ENCODE data around the gene RASL12. TPM values are rescaled to one million over a fixed set of nuclear protein-coding genes. Genes with fewer than 3 reads are reported as not detected.

The RASL12 gene
- total RNA-seq, 2 donors from 2014 or later: 27.2 TPM

DNA sequence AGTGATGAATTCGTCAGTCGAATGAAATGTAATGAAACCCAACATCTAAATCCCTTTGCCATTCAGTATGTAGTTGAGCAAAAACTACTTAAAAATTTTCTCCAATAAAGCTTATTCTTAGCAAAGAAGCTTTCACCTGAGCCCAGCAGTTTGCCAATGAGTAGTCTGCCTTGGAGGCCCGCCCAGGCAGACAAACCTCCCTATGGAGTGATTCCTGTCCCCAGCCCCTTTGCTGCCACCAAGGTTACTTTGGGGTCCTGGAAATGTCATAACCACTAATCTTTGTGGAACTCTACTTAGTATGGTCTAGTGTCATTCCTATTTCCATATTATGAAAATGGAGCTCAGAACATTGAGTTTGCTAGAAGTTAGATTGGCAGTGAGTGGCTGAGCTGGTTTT lies 35.1 kb upstream of the RASL12 start:
- Mint-ChIP-seq H3K27ac (no peak overlapping the region), H3K4me1 (peaks cover 4% of the 10 kb centered on the region), H3K9me3 (no peaks in the 10 kb centered on the region), H3K4me3 (peak overlapping the region; percentile 50), H3K27me3 (ENCODE audit: insufficient read depth) (peaks cover 3% of the 10 kb centered on the region), H3K36me3 (ENCODE audit: low read depth) (peaks cover 28% of the 10 kb centered on the region)
- no peak overlapping the region for H3K4me3 ChIP-seq (ENCODE audit: low read length)
- H3K36me3 ChIP-seq (ENCODE audit: control insufficient read depth, insufficient read depth, low read length): peaks cover 40% of the 10 kb centered on the region
- H3K27me3 ChIP-seq (ENCODE audit: control insufficient read depth, insufficient read depth, low read length, poor library complexity, severe bottlenecking): no peaks in the 10 kb centered on the region
- H3K9ac ChIP-seq (ENCODE audit: extremely low read depth, low read length, poor library complexity, severe bottlenecking): no peak overlapping the region
- 92 to 100% methylated on average over 3 of the region's 3 CpGs for WGBS, 2 experiments (ENCODE audit: insufficient coverage in 1 of 2, insufficient read length in 1 of 2)
- H3K4me1 ChIP-seq (ENCODE audit: control insufficient read depth, insufficient read depth, low read length): no peaks in the 10 kb centered on the region
- no peak overlapping the region for H3K27ac ChIP-seq (ENCODE audit: low read depth, low read length)
- H3K9me3 ChIP-seq (ENCODE audit: control insufficient read depth, low read length): no peaks in the 10 kb centered on the region
- TF ChIP-seq CTCF (conservative IDR thresholded peaks at IDR 0.05): no peak
- DNase-seq: peak; percentile 36

- Mint-ChIP-seq H3K27me3 (ENCODE audit: insufficient read depth) (peaks cover 3% of the 10 kb centered on the region), H3K9me3 (no peaks in the 10 kb centered on the region), H3K4me1 (peaks cover 4% of the 10 kb centered on the region), H3K27ac (peak overlapping the region; percentile 84), H3K4me3 (peak overlapping the region; percentile 50), H3K36me3 (ENCODE audit: low read depth) (peaks cover 29% of the 10 kb centered on the region)
- WGBS, 2 experiments (ENCODE audit: insufficient coverage in 1 of 2, insufficient read length in 1 of 2): 68 to 71% methylated on average over 24 to 75 of the region's 75 CpGs
- no peak overlapping the region for H3K4me3 ChIP-seq (ENCODE audit: low read length)
- peaks cover 40% of the 10 kb centered on the region for H3K36me3 ChIP-seq (ENCODE audit: control insufficient read depth, insufficient read depth, low read length)
- peak; percentile 24 for TF ChIP-seq CTCF (conservative IDR thresholded peaks at IDR 0.05)
- H3K9me3 ChIP-seq (ENCODE audit: control insufficient read depth, low read length): no peaks in the 10 kb centered on the region
- H3K27ac ChIP-seq (ENCODE audit: low read depth, low read length): no peak overlapping the region
- H3K4me1 ChIP-seq (ENCODE audit: control insufficient read depth, insufficient read depth, low read length): no peaks in the 10 kb centered on the region
- DNase-seq: peak; percentile 87
- no peaks in the 10 kb centered on the region for H3K27me3 ChIP-seq (ENCODE audit: control insufficient read depth, insufficient read depth, low read length, poor library complexity, severe bottlenecking)
- H3K9ac ChIP-seq (ENCODE audit: extremely low read depth, low read length, poor library complexity, severe bottlenecking): no peak overlapping the region
Observed at GRCh38 chr15:65101891-65102708, 34.3 kb upstream of the RASL12 start.

DNA sequence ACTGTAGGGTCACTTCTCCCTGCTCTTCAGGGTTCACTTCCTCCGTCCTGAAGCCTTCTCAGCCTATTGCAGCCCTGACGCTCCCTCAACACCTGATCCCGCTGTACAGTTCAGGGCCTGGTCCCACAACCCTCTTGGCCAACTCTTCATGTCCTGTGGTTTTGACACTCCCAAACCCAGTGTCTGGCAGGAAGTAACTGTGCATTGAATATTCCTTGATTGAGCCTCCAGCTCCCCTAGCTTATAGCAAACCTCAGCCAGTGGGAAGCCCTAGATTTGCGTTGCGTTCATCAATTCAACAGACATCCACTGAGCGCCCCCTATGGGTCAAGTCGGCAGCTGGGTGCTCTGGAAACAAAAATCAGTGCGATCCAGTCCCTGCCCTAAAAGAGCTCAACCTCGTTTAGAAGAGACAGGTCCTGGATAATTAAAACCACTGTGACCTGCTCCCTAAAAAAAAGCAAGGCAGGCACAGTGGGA lies 33.7 kb upstream of the RASL12 start:
- Mint-ChIP-seq H3K27ac (peak overlapping the region; percentile 84), H3K36me3 (ENCODE audit: low read depth) (peaks cover 29% of the 10 kb centered on the region), H3K27me3 (ENCODE audit: insufficient read depth) (peaks cover 3% of the 10 kb centered on the region), H3K4me3 (peak overlapping the region; percentile 50), H3K4me1 (peaks cover 4% of the 10 kb centered on the region), H3K9me3 (no peaks in the 10 kb centered on the region)
- no peaks in the 10 kb centered on the region for H3K9me3 ChIP-seq (ENCODE audit: control insufficient read depth, low read length)
- no peak overlapping the region for H3K9ac ChIP-seq (ENCODE audit: extremely low read depth, low read length, poor library complexity, severe bottlenecking)
- peaks cover 40% of the 10 kb centered on the region for H3K36me3 ChIP-seq (ENCODE audit: control insufficient read depth, insufficient read depth, low read length)
- H3K27me3 ChIP-seq (ENCODE audit: control insufficient read depth, insufficient read depth, low read length, poor library complexity, severe bottlenecking): no peaks in the 10 kb centered on the region
- WGBS, 2 experiments (ENCODE audit: insufficient coverage in 1 of 2, insufficient read length in 1 of 2): 41 to 44% methylated on average over 9 of the region's 9 CpGs
- H3K27ac ChIP-seq (ENCODE audit: low read depth, low read length): no peak overlapping the region
- TF ChIP-seq CTCF (conservative IDR thresholded peaks at IDR 0.05): peak; percentile 97
- DNase-seq: peak; percentile 96
- no peaks in the 10 kb centered on the region for H3K4me1 ChIP-seq (ENCODE audit: control insufficient read depth, insufficient read depth, low read length)
- H3K4me3 ChIP-seq (ENCODE audit: low read length): no peak overlapping the region

All from endodermal cell (in vitro differentiated cells).